HG03558 (cell line): Measurements from ENCODE around the gene ANKLE1.

ENCODE experiments used
- ATAC-seq: cut with Tn5 transposase; IDR thresholded peaks from one replicate; pipeline ENCODE4 v1.9.1; 2021; ENCODE audit warnings: moderate number of reproducible peaks; ENCODE audit not compliant: unreplicated experiment; ENCODE audit errors: extremely low read depth

Gene ANKLE1

GRCh38 chr19:17335575-17335974 is 53.9 kb downstream of the ANKLE1 start:
- ATAC-seq = no peak
